ENCODE results near the gene TIMM29.

Gene TIMM29

GRCh38 chr19:10966809-10967208 is 38.2 kb downstream of the TIMM29 start:
- H3F3A ChIP-seq (ENCODE audit: insufficient read depth): peaks cover 76% of the 10 kb centered on the region
- peak overlapping the region; percentile 99 for H3K27ac ChIP-seq (ENCODE audit: low read depth, low read length)
- H3K9me3 ChIP-seq (ENCODE audit: insufficient read depth, low read length): no peaks in the 10 kb centered on the region
- peaks cover 7% of the 10 kb centered on the region; the same call in 1 of the 2 replicates for H3K36me3 ChIP-seq (ENCODE audit: low read length)
- H3K9me2 ChIP-seq (replicated peaks; ENCODE audit: insufficient read depth, low read length): no peaks in the 10 kb centered on the region
- no peak overlapping the region for H2AFZ ChIP-seq (ENCODE audit: low read depth, low read length, severe bottlenecking)
- peaks cover 96% of the 10 kb centered on the region for H3K79me2 ChIP-seq (ENCODE audit: insufficient read depth, low read length)
- H3K9ac ChIP-seq (ENCODE audit: low read length): peak overlapping the region; percentile 64
- H4K20me1 ChIP-seq (ENCODE audit: low read depth, low read length): no peaks in the 10 kb centered on the region
- peak overlapping the region; percentile 0 for H3K4me3 ChIP-seq (ENCODE audit: insufficient read depth, low read length, poor library complexity, severe bottlenecking)
- H3K27me3 ChIP-seq (ENCODE audit: low read length): no peaks in the 10 kb centered on the region
- H3K4me2 ChIP-seq (ENCODE audit: low read depth, low read length, poor library complexity, severe bottlenecking): peak overlapping the region; percentile 91
- TF ChIP-seq CTCF (IDR thresholded peaks at IDR 0.05; ENCODE audit: insufficient read depth, low read length, poor library complexity, severe bottlenecking): no peak

GRCh38 chr19:10968527-10969135 is 40.0 kb downstream of the TIMM29 start:
- Histone ChIP-seq H3K9me3 (ENCODE audit: insufficient read depth, low read length) (no peaks in the 10 kb centered on the region), H3K9ac (ENCODE audit: low read length) (peak overlapping the region; percentile 64), H3K27me3 (ENCODE audit: low read length) (no peaks in the 10 kb centered on the region), H3F3A (ENCODE audit: insufficient read depth) (peaks cover 81% of the 10 kb centered on the region), H3K4me2 (ENCODE audit: low read depth, low read length, poor library complexity, severe bottlenecking) (peak overlapping the region; percentile 91), H3K9me2 (replicated peaks; ENCODE audit: insufficient read depth, low read length) (no peaks in the 10 kb centered on the region), H4K20me1 (ENCODE audit: low read depth, low read length) (no peaks in the 10 kb centered on the region), H3K36me3 (ENCODE audit: low read length) (peaks cover 7% of the 10 kb centered on the region; the same call in 1 of the 2 replicates), H2AFZ (ENCODE audit: low read depth, low read length, severe bottlenecking) (no peak overlapping the region), H3K4me3 (ENCODE audit: insufficient read depth, low read length, poor library complexity, severe bottlenecking) (peak overlapping the region; percentile 41), H3K79me2 (ENCODE audit: insufficient read depth, low read length) (peaks cover 93% of the 10 kb centered on the region), H3K27ac (ENCODE audit: low read depth, low read length) (peak overlapping the region; percentile 99)
- TF ChIP-seq CTCF (IDR thresholded peaks at IDR 0.05; ENCODE audit: insufficient read depth, low read length, poor library complexity, severe bottlenecking): no peak
- no peak for TF ChIP-seq EZH2phosphoT487 (conservative IDR thresholded peaks at IDR 0.05; ENCODE audit: low read length)

- peak overlapping the region; percentile 91 for H3K4me2 ChIP-seq (ENCODE audit: low read depth, low read length, poor library complexity, severe bottlenecking)
- H3F3A ChIP-seq (ENCODE audit: insufficient read depth): peaks cover 85% of the 10 kb centered on the region
- H4K20me1 ChIP-seq (ENCODE audit: low read depth, low read length): no peaks in the 10 kb centered on the region
- H3K27me3 ChIP-seq (ENCODE audit: low read length): no peaks in the 10 kb centered on the region
- peak overlapping the region; percentile 99 for H3K27ac ChIP-seq (ENCODE audit: low read depth, low read length)
- TF ChIP-seq CTCF (IDR thresholded peaks at IDR 0.05; ENCODE audit: insufficient read depth, low read length, poor library complexity, severe bottlenecking) (no peak), EZH2phosphoT487 (conservative IDR thresholded peaks at IDR 0.05; ENCODE audit: low read length) (no peak)
- no peaks in the 10 kb centered on the region for H3K9me3 ChIP-seq (ENCODE audit: insufficient read depth, low read length)
- H3K4me3 ChIP-seq (ENCODE audit: insufficient read depth, low read length, poor library complexity, severe bottlenecking): no peak overlapping the region
- peaks cover 90% of the 10 kb centered on the region for H3K79me2 ChIP-seq (ENCODE audit: insufficient read depth, low read length)
- H2AFZ ChIP-seq (ENCODE audit: low read depth, low read length, severe bottlenecking): no peak overlapping the region
- no peaks in the 10 kb centered on the region for H3K9me2 ChIP-seq (replicated peaks; ENCODE audit: insufficient read depth, low read length)
- 0 out of 2 replicates have a peak, but pooled peaks cover 2% of the 10 kb centered on the region for H3K36me3 ChIP-seq (ENCODE audit: low read length)
- peak overlapping the region; percentile 64; the same call in 1 of the 2 replicates for H3K9ac ChIP-seq (ENCODE audit: low read length)
These were observed 42.6 kb downstream of the TIMM29 start for GRCh38 chr19:10971107-10971726.

Data from SU-DHL-6 (cell line).